ENCODE measurements around the gene ATG9A. TPM values are rescaled to one million over a fixed set of nuclear protein-coding genes. Genes with fewer than 3 reads are reported as not detected.

The ATG9A gene
- total RNA-seq, 1 donor from 2014 or later, result 78.2 TPM

- no peaks in the 10 kb centered on the region for H3K9me3 ChIP-seq (replicated peaks)
- H3K4me3 ChIP-seq, result no peak overlapping the region
- no peaks in the 10 kb centered on the region for H3K27me3 ChIP-seq (ENCODE audit: low read depth)
- intact Hi-C loops (cut with micrococcal nuclease), result no loop called here
- TF ChIP-seq, protein P1, sequence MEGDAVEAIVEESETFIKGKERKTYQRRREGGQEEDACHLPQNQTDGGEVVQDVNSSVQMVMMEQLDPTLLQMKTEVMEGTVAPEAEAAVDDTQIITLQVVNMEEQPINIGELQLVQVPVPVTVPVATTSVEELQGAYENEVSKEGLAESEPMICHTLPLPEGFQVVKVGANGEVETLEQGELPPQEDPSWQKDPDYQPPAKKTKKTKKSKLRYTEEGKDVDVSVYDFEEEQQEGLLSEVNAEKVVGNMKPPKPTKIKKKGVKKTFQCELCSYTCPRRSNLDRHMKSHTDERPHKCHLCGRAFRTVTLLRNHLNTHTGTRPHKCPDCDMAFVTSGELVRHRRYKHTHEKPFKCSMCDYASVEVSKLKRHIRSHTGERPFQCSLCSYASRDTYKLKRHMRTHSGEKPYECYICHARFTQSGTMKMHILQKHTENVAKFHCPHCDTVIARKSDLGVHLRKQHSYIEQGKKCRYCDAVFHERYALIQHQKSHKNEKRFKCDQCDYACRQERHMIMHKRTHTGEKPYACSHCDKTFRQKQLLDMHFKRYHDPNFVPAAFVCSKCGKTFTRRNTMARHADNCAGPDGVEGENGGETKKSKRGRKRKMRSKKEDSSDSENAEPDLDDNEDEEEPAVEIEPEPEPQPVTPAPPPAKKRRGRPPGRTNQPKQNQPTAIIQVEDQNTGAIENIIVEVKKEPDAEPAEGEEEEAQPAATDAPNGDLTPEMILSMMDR (IDR thresholded peaks at IDR 0.05; ENCODE audit: borderline replicate concordance), result no peak
- no peak for DNase-seq
- no peaks in the 10 kb centered on the region for H3K36me3 ChIP-seq
- H3K4me1 ChIP-seq, result peaks cover 37% of the 10 kb centered on the region
- peak overlapping the region; percentile 91 for H3K27ac ChIP-seq (replicated peaks)
Observed at GRCh38 chr2:219273937-219274336, 44.5 kb upstream of the ATG9A start.

GRCh38 chr2:219272995-219273394 lies 43.6 kb upstream of the ATG9A start:
- H3K27ac ChIP-seq (replicated peaks), result no peak overlapping the region
- no peaks in the 10 kb centered on the region for H3K36me3 ChIP-seq
- intact Hi-C loops (cut with micrococcal nuclease), result no loop called here
- H3K9me3 ChIP-seq (replicated peaks), result no peaks in the 10 kb centered on the region
- no peak overlapping the region for H3K4me3 ChIP-seq
- TF ChIP-seq, protein P1 (IDR thresholded peaks at IDR 0.05; ENCODE audit: borderline replicate concordance), result no peak
- peaks cover 28% of the 10 kb centered on the region for H3K4me1 ChIP-seq
- H3K27me3 ChIP-seq (ENCODE audit: low read depth), result no peaks in the 10 kb centered on the region
- DNase-seq, result no peak

GRCh38 chr2:219272356-219272755 lies 42.9 kb upstream of the ATG9A start:
- Histone ChIP-seq H3K27me3 (ENCODE audit: low read depth) (no peaks in the 10 kb centered on the region), H3K27ac (replicated peaks) (no peak overlapping the region), H3K9me3 (replicated peaks) (no peaks in the 10 kb centered on the region), H3K4me3 (no peak overlapping the region), H3K4me1 (peaks cover 21% of the 10 kb centered on the region), H3K36me3 (no peaks in the 10 kb centered on the region)
- TF ChIP-seq, protein P1 (IDR thresholded peaks at IDR 0.05; ENCODE audit: borderline replicate concordance), result no peak
- intact Hi-C loops (cut with micrococcal nuclease), result no loop called here
- DNase-seq, result no peak

- Histone ChIP-seq H3K4me3 (no peak overlapping the region), H3K36me3 (no peaks in the 10 kb centered on the region), H3K27ac (replicated peaks) (no peak overlapping the region), H3K9me3 (replicated peaks) (no peaks in the 10 kb centered on the region), H3K4me1 (peaks cover 19% of the 10 kb centered on the region), H3K27me3 (ENCODE audit: low read depth) (no peaks in the 10 kb centered on the region)
- no peak for DNase-seq
- intact Hi-C loops (cut with micrococcal nuclease), result no loop called here
- TF ChIP-seq, protein P1 (IDR thresholded peaks at IDR 0.05; ENCODE audit: borderline replicate concordance), result no peak
Observed at GRCh38 chr2:219271021-219271420, 41.6 kb upstream of the ATG9A start.

GRCh38 chr2:219270055-219270372 lies 40.6 kb upstream of the ATG9A start:
- DNase-seq, result no peak
- no peaks in the 10 kb centered on the region for H3K36me3 ChIP-seq
- H3K4me3 ChIP-seq, result no peak overlapping the region
- TF ChIP-seq, protein P1 (IDR thresholded peaks at IDR 0.05; ENCODE audit: borderline replicate concordance), result no peak
- intact Hi-C loops (cut with micrococcal nuclease), result no loop called here
- H3K4me1 ChIP-seq, result peaks cover 19% of the 10 kb centered on the region
- peak overlapping the region; percentile 25 for H3K27ac ChIP-seq (replicated peaks)
- H3K27me3 ChIP-seq (ENCODE audit: low read depth), result no peaks in the 10 kb centered on the region
- no peaks in the 10 kb centered on the region for H3K9me3 ChIP-seq (replicated peaks)
